HCT116 (cell line): ENCODE data around the gene PTGES2.

Experiments used
- EGR1 ChIP-seq: IDR thresholded peaks from 2 replicates; pipeline ENCODE4 v1.6.1; 2012; ENCODE audit warnings: low read depth
- EZH2 ChIP-seq: fragments of 200-600 bp; sonication (generic); IDR thresholded peaks from 2 replicates; pipeline ENCODE4 v1.6.1; 2017; ENCODE audit warnings: antibody characterized with exemption, mixed run types
- POLR2A ChIP-seq: IDR thresholded peaks from 2 replicates; pipeline ENCODE4 v1.7.0; 2011; ENCODE audit warnings: borderline replicate concordance; ENCODE audit not compliant: insufficient read depth, insufficient read length; ENCODE audit errors: extremely low read depth
- POLR2AphosphoS5 ChIP-seq: IDR thresholded peaks from 2 replicates; pipeline ENCODE4 v1.6.1; 2011; ENCODE audit warnings: mild to moderate bottlenecking, low read depth, low read length, moderate library complexity
- RAD21 ChIP-seq: IDR thresholded peaks from 2 replicates; pipeline ENCODE4 v1.6.1; 2012; ENCODE audit warnings: low read depth, mild to moderate bottlenecking
- SIN3A ChIP-seq: IDR thresholded peaks from 2 replicates; pipeline ENCODE4 v1.6.1; 2012; ENCODE audit warnings: low read depth
- SP1 ChIP-seq: IDR thresholded peaks from 2 replicates; pipeline ENCODE4 v1.6.1; 2012; ENCODE audit warnings: low read depth
- TCF7L2 ChIP-seq: IDR thresholded peaks from 2 replicates; pipeline ENCODE4 v1.7.0; 2011; ENCODE audit warnings: borderline replicate concordance, inconsistent platforms; ENCODE audit not compliant: insufficient read depth, insufficient read length; ENCODE audit errors: extremely low read depth
- YY1 ChIP-seq: IDR thresholded peaks from 2 replicates; pipeline ENCODE4 v1.6.1; 2011; ENCODE audit warnings: low read length, low read depth, moderate library complexity, mild to moderate bottlenecking; ENCODE audit not compliant: insufficient replicate concordance; ENCODE audit errors: extremely low read depth
- TF ChIP-seq, protein P1 (sequence below), 3 experiments: fragments of 200-600 bp in 1 of 3; sonication (generic) in 1 of 3; IDR thresholded peaks in 2 of 3; conservative IDR thresholded peaks in 1 of 3; 2 replicates each; pipeline ENCODE4 v1.5.1; 2012 to 2017; ENCODE audit warnings: low read depth in 2 of 3, low read length in 2 of 3, antibody characterized with exemption in 1 of 3, borderline replicate concordance in 1 of 3, control low read depth in 1 of 3, mild to moderate bottlenecking in 1 of 3, mixed read lengths in 1 of 3, mixed run types in 1 of 3, moderate library complexity in 1 of 3; ENCODE audit not compliant: insufficient read depth in 1 of 3
- TF ChIP-seq, protein P2 (sequence below): IDR thresholded peaks from 2 replicates; pipeline ENCODE4 v1.6.1; 2012

DNA sequence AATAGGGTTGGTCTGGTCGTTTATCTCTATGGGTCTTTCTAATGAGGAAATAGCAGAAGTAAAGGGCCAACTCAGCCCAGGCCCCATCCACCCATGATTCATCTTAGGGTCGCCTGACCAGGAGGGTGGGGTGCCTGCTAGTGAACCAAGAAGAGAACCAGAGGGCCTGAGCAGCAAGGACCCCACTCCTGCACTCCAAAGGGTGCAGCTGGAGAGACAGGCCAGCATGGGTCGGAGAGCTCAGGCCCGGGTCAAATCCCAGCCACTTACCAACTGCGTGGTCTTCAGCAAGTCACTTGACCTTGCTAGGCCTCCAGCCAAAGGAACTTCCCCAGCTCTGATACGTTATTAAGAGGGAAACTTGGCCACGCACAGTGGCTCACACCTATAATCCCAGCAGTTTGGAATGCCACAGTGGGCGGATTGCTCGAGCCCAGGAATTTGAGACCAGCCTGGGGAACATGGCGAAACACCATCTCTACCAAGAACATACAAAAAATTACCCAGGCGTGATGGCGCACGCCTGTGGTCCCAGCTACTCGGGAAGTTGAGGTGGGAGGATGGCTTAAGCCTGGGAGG lies 36.9 kb upstream of the PTGES2 start:
- TF ChIP-seq EGR1 (no peak), SIN3A (no peak), POLR2A (no peak), SP1 (no peak), EZH2 (no peak), RAD21 (no peak), POLR2AphosphoS5 (no peak), TCF7L2 (no peak), YY1 (no peak)
- TF ChIP-seq, protein P1, sequence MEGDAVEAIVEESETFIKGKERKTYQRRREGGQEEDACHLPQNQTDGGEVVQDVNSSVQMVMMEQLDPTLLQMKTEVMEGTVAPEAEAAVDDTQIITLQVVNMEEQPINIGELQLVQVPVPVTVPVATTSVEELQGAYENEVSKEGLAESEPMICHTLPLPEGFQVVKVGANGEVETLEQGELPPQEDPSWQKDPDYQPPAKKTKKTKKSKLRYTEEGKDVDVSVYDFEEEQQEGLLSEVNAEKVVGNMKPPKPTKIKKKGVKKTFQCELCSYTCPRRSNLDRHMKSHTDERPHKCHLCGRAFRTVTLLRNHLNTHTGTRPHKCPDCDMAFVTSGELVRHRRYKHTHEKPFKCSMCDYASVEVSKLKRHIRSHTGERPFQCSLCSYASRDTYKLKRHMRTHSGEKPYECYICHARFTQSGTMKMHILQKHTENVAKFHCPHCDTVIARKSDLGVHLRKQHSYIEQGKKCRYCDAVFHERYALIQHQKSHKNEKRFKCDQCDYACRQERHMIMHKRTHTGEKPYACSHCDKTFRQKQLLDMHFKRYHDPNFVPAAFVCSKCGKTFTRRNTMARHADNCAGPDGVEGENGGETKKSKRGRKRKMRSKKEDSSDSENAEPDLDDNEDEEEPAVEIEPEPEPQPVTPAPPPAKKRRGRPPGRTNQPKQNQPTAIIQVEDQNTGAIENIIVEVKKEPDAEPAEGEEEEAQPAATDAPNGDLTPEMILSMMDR (IDR thresholded peaks at IDR 0.05 in 2 of 3, conservative IDR thresholded peaks at IDR 0.05 in 1 of 3; ENCODE audit: borderline replicate concordance in 1 of 3, insufficient read depth in 1 of 3, low read depth in 2 of 3, low read length in 2 of 3): no peak
- TF ChIP-seq, protein P2, sequence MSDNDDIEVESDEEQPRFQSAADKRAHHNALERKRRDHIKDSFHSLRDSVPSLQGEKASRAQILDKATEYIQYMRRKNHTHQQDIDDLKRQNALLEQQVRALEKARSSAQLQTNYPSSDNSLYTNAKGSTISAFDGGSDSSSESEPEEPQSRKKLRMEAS: no peak
